ENCODE data around the gene ZNF883. TPM values are rescaled to one million over a fixed set of nuclear protein-coding genes. Genes with fewer than 3 reads are reported as not detected.
A peak's percentile ranks its signal among the peaks of the same experiment; 100 is the strongest.

ZNF883 gene
- total and polyA plus RNA-seq, 9 of the 15 experiments (the other 6 are each of a cell fraction or from before 2014, with no cell fraction given): 1.00 to 5.7 (median 3.7) TPM

- TF ChIP-seq TEAD4 (IDR thresholded peaks at IDR 0.05; ENCODE audit: low read length) (no peak), TEAD4 (CRISPR knock-in tag; IDR thresholded peaks at IDR 0.05; ENCODE audit: borderline replicate concordance) (no peak), ETS2 (tag; IDR thresholded peaks at IDR 0.05; ENCODE audit: borderline replicate concordance, poor library complexity, severe bottlenecking) (no peak), SOX6 (IDR thresholded peaks at IDR 0.05) (peak; percentile 20; the same call in 1 of the 2 replicates), HINFP (tag; conservative IDR thresholded peaks at IDR 0.05; ENCODE audit: low read depth) (no peak), CCAR2 (IDR thresholded peaks at IDR 0.05; ENCODE audit: low read depth, low read length) (no peak), JUND (IDR thresholded peaks at IDR 0.05; ENCODE audit: borderline replicate concordance, low read depth, low read length) (peak; percentile 4; the same call in 1 of the 2 replicates), JUND (tag; IDR thresholded peaks at IDR 0.05; ENCODE audit: borderline replicate concordance, low read depth, low read length) (peak; percentile 11; the same call in 1 of the 3 replicates), BRD9 (IDR thresholded peaks at IDR 0.05; ENCODE audit: low read depth, partially characterized antibody) (no peak), TGIF2 (CRISPR knock-in tag; IDR thresholded peaks at IDR 0.05) (no peak), EHMT2 (IDR thresholded peaks at IDR 0.05) (peak; percentile 76), ZBTB8A (IDR thresholded peaks at IDR 0.05; ENCODE audit: partially characterized antibody) (no peak), FOSL1 (tag; conservative IDR thresholded peaks at IDR 0.05) (no peak), MBD1 (CRISPR knock-in tag; IDR thresholded peaks at IDR 0.05) (no peak; the same call in 1 of the 2 replicates), BRD4 (IDR thresholded peaks at IDR 0.05) (no peak), HMGXB4 (CRISPR knock-in tag; IDR thresholded peaks at IDR 0.05) (no peak), RBBP5 (IDR thresholded peaks at IDR 0.05; ENCODE audit: borderline replicate concordance, insufficient read depth, low read length, poor library complexity, severe bottlenecking) (no peak), BCL6 (CRISPR knock-in tag; IDR thresholded peaks at IDR 0.05) (no peak), GTF2A2 (tag; IDR thresholded peaks at IDR 0.05) (no peak), ATF6 (CRISPR knock-in tag; IDR thresholded peaks at IDR 0.05) (no peak), CBFA2T2 (conservative IDR thresholded peaks at IDR 0.05) (no peak)
These were observed 44.5 kb upstream of the ZNF883 start, which contains the start of gene ZFP37 (continued) for GRCh38 chr9:113056191-113057106.

Measured in K562 (cell line).